ENCODE data around the gene ARHGAP26. TPM values are rescaled to one million over a fixed set of nuclear protein-coding genes. Genes with fewer than 3 reads are reported as not detected.

The ARHGAP26 gene
- total and polyA plus RNA-seq, 2 donors, result 15.1 to 16.2 TPM

DNA sequence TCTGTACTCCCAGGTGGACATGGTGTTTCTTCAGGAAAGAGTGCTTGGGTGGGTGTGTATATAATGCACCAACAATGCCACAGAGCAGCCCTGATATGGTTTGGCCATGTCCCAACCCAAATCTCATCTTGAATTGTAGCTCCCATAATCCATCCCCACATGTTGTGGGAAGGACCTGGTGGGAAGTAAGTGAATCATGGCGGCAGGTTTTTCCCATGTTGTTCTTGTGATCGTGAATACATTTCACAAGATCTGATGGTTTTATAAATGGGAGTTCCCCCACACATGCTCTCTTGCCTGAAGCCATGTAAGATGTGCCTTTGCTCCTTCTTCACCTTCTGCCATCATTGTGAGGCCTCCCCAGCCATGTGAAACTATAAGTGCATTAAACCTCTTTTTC lies 474.8 kb downstream of the ARHGAP26 start:
- peaks cover 1 to 2% of the 10 kb centered on the region in 2 donors for H3K4me1 ChIP-seq (ENCODE audit: control insufficient read depth in 2 of 2, insufficient read depth in 2 of 2, low read length in 2 of 2)
- no peak for DNase-seq (ENCODE audit: low read depth in 6 of 9, low spot score in 9 of 9)
- H3K4me3 ChIP-seq (ENCODE audit: low read length in 2 of 2), result no peak overlapping the region
- no peaks in the 10 kb centered on the region for H3K9me3 ChIP-seq (ENCODE audit: control insufficient read depth in 2 of 2, insufficient read depth in 1 of 2, low read length in 1 of 2)
- no peaks in the 10 kb centered on the region for H3K36me3 ChIP-seq (ENCODE audit: control insufficient read depth in 2 of 2, insufficient read depth in 2 of 2, low read length in 1 of 2)
- no peak overlapping the region for H3K27ac ChIP-seq (ENCODE audit: low read depth in 1 of 2, low read length in 1 of 2)
- no peaks in the 10 kb centered on the region for H3K27me3 ChIP-seq (ENCODE audit: control insufficient read depth in 2 of 2, insufficient read depth in 1 of 2, low read length in 1 of 2)
- 70% methylated on average over 2 of the region's 2 CpGs for WGBS

DNA sequence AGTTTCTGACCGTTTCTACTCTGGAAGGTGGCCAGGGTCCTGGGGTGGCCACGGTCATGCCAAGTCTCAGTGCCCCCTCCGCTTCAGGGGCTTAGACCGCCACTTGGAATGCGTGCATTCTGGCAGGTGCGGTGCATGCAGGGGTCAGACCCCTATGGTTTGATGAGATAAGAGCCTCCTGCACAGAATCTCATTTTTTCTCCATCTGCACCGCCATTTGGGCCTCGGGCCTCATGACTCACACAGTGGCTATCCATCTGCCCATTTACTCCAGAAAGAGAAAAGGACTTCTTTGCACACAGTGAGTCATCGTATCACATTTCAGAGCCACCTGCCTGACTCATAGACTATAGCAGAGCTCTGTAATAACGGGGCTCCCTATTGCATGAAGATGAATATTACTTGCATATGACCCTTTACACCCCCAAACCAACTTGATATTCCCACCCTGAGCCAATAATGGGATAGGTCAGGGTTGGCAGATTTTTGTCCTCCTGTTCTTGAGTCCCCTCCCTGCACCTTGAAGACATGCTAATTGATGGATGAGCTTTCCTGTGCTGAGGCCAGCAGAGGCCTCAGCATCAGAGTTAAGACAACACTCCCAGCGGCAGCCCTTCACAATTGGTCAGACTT lies 475.9 kb downstream of the ARHGAP26 start:
- no peak overlapping the region for H3K4me3 ChIP-seq (ENCODE audit: low read length in 2 of 2)
- no peaks in the 10 kb centered on the region for H3K27me3 ChIP-seq (ENCODE audit: control insufficient read depth in 2 of 2, insufficient read depth in 1 of 2, low read length in 1 of 2)
- H3K4me1 ChIP-seq (ENCODE audit: control insufficient read depth in 2 of 2, insufficient read depth in 2 of 2, low read length in 2 of 2), result peaks cover 2 to 5% of the 10 kb centered on the region in 2 donors
- no peak overlapping the region for H3K27ac ChIP-seq (ENCODE audit: low read depth in 1 of 2, low read length in 1 of 2)
- WGBS, result 97% methylated on average over 11 of the region's 11 CpGs
- no peaks in the 10 kb centered on the region for H3K36me3 ChIP-seq (ENCODE audit: control insufficient read depth in 2 of 2, insufficient read depth in 2 of 2, low read length in 1 of 2)
- no peaks in the 10 kb centered on the region for H3K9me3 ChIP-seq (ENCODE audit: control insufficient read depth in 2 of 2, insufficient read depth in 1 of 2, low read length in 1 of 2)
- no peak for DNase-seq (ENCODE audit: low read depth in 6 of 9, low spot score in 9 of 9)

DNA sequence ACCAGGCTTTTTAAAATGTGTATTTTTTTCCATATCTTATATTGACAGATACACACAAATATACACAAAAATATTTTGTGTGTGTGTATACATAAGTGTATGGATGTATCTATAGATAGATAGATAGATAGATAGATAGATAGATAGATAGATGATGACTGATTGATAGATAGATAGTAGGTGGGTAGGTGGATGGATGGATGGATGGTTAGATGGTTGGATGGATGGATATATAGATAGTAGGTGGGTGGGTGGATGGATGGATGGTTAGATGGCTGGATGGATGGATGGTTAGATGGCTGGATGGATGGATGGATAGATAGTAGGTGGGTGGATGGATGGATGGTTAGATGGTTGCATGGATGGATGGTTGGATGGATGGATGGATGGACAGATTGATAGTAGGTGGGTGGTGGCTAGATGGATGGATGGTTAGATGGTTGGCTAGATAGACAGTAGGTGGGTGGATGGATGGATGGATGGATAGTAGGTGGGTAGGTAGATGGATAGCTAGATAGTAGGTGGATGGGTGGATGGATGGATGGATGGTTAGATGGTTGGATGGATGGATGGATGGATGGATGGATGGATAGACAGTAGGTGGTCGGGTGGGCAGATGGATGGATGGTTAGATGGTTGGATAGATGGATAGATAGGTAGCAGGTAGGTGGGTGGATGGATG lies 477.1 kb downstream of the ARHGAP26 start:
- H3K9me3 ChIP-seq (ENCODE audit: control insufficient read depth in 2 of 2, insufficient read depth in 1 of 2, low read length in 1 of 2), result no peaks in the 10 kb centered on the region
- H3K27ac ChIP-seq (ENCODE audit: low read depth in 1 of 2, low read length in 1 of 2), result no peak overlapping the region
- no peak for DNase-seq (ENCODE audit: low read depth in 6 of 9, low spot score in 9 of 9)
- 100% methylated on average over 1 of the region's 1 CpG for WGBS
- H3K27me3 ChIP-seq (ENCODE audit: control insufficient read depth in 2 of 2, insufficient read depth in 1 of 2, low read length in 1 of 2), result no peaks in the 10 kb centered on the region
- H3K4me1 ChIP-seq (ENCODE audit: control insufficient read depth in 2 of 2, insufficient read depth in 2 of 2, low read length in 2 of 2), result peaks cover 2 to 9% of the 10 kb centered on the region in 2 donors
- no peak overlapping the region for H3K4me3 ChIP-seq (ENCODE audit: low read length in 2 of 2)
- no peaks in the 10 kb centered on the region for H3K36me3 ChIP-seq (ENCODE audit: control insufficient read depth in 2 of 2, insufficient read depth in 2 of 2, low read length in 1 of 2)

DNA sequence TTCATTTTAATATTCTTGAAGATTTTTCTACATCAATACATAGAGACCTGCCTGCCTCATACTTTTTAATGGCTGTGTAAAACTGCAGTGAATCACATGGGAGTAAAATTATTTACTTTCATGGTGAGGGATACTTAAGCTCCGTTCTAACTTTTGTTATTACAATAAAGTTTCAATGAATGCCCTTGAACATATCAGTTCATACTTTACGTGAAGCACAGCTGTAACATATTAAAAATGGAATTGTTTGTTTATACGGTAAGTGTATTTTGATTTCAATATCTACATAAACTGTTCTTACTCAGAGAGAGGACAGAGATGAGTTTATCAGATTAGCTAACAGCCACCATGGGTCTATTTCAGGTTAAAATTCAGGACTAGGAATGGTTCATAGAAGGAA lies 478.2 kb downstream of the ARHGAP26 start:
- DNase-seq (ENCODE audit: low read depth in 6 of 9, low spot score in 9 of 9), result no peak
- Histone ChIP-seq H3K27ac (ENCODE audit: low read depth in 1 of 2, low read length in 1 of 2) (no peak overlapping the region), H3K9me3 (ENCODE audit: control insufficient read depth in 2 of 2, insufficient read depth in 1 of 2, low read length in 1 of 2) (no peaks in the 10 kb centered on the region), H3K4me1 (ENCODE audit: control insufficient read depth in 2 of 2, insufficient read depth in 2 of 2, low read length in 2 of 2) (peaks cover 2 to 9% of the 10 kb centered on the region in 2 donors), H3K27me3 (ENCODE audit: control insufficient read depth in 2 of 2, insufficient read depth in 1 of 2, low read length in 1 of 2) (no peaks in the 10 kb centered on the region), H3K4me3 (ENCODE audit: low read length in 2 of 2) (no peak overlapping the region), H3K36me3 (ENCODE audit: control insufficient read depth in 2 of 2, insufficient read depth in 2 of 2, low read length in 1 of 2) (no peaks in the 10 kb centered on the region)
- over 99% methylated on average over 3 of the region's 3 CpGs for WGBS

DNA sequence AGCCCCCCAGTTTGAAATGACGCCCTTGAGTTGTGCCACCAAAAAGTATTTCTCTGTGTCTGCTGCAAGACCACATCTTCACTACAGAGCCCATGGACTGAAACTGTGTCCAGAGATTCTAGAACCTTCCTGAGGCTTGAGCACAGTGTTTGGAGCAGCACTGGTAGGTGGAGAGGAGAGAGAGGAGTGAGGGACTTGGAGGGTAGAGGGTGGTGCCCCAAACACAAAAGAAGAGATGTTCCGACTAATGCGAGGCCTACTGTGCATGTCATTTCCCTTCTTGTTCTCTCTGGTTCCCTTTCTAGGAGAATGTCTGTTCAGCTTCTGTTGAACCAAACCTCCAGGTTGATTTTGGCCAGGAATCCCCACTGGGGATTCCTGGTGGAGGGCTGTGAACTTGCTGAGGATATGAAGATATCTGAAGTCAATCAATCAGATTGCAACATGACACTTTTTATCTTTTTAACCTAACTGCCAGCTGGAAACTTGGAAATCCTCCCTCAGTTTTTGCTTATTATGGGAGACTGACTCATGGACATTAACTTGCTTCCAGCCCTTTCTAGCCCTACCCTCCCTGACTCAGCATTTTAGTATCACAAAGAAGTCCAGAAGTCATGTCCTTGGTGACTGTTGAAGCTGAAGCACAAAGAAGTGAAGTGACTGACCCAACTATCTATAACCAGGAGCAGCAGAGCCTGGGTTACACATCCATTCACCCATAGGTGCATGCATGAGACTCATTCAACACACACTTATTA lies 478.8 kb downstream of the ARHGAP26 start:
- no peaks in the 10 kb centered on the region for H3K9me3 ChIP-seq (ENCODE audit: control insufficient read depth in 2 of 2, insufficient read depth in 1 of 2, low read length in 1 of 2)
- H3K27ac ChIP-seq (ENCODE audit: low read depth in 1 of 2, low read length in 1 of 2), result no peak overlapping the region
- peaks cover 2 to 9% of the 10 kb centered on the region in 2 donors for H3K4me1 ChIP-seq (ENCODE audit: control insufficient read depth in 2 of 2, insufficient read depth in 2 of 2, low read length in 2 of 2)
- no peaks in the 10 kb centered on the region for H3K36me3 ChIP-seq (ENCODE audit: control insufficient read depth in 2 of 2, insufficient read depth in 2 of 2, low read length in 1 of 2)
- H3K4me3 ChIP-seq (ENCODE audit: low read length in 2 of 2), result no peak overlapping the region
- DNase-seq (ENCODE audit: low read depth in 6 of 9, low spot score in 9 of 9), result no peak
- H3K27me3 ChIP-seq (ENCODE audit: control insufficient read depth in 2 of 2, insufficient read depth in 1 of 2, low read length in 1 of 2), result no peaks in the 10 kb centered on the region
- 98% methylated on average over 3 of the region's 3 CpGs for WGBS

DNA sequence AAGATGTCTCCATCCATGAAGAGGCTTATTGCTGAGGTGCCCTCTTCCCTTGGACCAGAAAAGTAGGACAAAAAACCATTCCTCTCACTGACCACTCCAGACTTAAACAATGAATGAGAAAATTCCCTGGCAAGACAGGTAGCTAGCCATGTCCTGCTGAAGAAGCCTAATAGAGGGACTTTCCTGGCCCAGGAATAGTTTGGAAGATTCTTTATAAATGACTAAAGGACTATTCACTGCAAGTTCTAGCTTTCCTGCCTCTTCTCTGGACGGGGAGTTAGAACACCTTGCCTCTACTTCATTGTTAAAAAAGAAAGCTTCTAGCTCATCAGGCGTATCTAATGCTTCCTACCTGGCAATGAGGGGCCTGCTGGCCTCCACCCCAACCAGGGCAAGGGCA lies 479.7 kb downstream of the ARHGAP26 start:
- peaks cover 2 to 9% of the 10 kb centered on the region in 2 donors for H3K4me1 ChIP-seq (ENCODE audit: control insufficient read depth in 2 of 2, insufficient read depth in 2 of 2, low read length in 2 of 2)
- no peaks in the 10 kb centered on the region for H3K9me3 ChIP-seq (ENCODE audit: control insufficient read depth in 2 of 2, insufficient read depth in 1 of 2, low read length in 1 of 2)
- H3K4me3 ChIP-seq (ENCODE audit: low read length in 2 of 2), result no peak overlapping the region
- no peak for DNase-seq (ENCODE audit: low read depth in 6 of 9, low spot score in 9 of 9)
- no peak overlapping the region for H3K27ac ChIP-seq (ENCODE audit: low read depth in 1 of 2, low read length in 1 of 2)
- 98% methylated on average over 2 of the region's 2 CpGs for WGBS
- no peaks in the 10 kb centered on the region for H3K36me3 ChIP-seq (ENCODE audit: control insufficient read depth in 2 of 2, insufficient read depth in 2 of 2, low read length in 1 of 2)
- H3K27me3 ChIP-seq (ENCODE audit: control insufficient read depth in 2 of 2, insufficient read depth in 1 of 2, low read length in 1 of 2), result no peaks in the 10 kb centered on the region

DNA sequence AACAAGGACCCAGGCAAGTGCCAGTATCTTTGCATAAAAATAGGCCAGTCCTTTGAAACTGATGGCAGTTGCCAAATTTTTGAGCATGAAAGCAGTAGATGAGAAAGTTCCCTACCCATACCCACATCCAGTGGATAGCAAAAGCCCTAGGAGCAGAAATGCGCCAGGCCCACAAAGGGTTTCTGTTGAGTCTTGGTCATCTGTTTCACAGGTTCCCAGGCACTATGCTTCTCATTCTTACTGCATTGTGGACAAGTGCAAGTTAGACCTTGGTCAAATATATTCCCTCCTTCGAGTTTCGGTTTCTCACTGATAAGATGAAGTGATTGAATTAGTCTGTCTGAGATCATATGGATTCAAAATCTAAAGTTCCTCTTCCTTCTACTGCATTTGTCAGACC lies 481.0 kb downstream of the ARHGAP26 start:
- no peaks in the 10 kb centered on the region for H3K9me3 ChIP-seq (ENCODE audit: control insufficient read depth in 2 of 2, insufficient read depth in 1 of 2, low read length in 1 of 2)
- no peaks in the 10 kb centered on the region for H3K27me3 ChIP-seq (ENCODE audit: control insufficient read depth in 2 of 2, insufficient read depth in 1 of 2, low read length in 1 of 2)
- H3K36me3 ChIP-seq (ENCODE audit: control insufficient read depth in 2 of 2, insufficient read depth in 2 of 2, low read length in 1 of 2), result no peaks in the 10 kb centered on the region
- no peak for DNase-seq (ENCODE audit: low read depth in 6 of 9, low spot score in 9 of 9)
- peaks cover 2 to 9% of the 10 kb centered on the region in 2 donors for H3K4me1 ChIP-seq (ENCODE audit: control insufficient read depth in 2 of 2, insufficient read depth in 2 of 2, low read length in 2 of 2)
- H3K27ac ChIP-seq (ENCODE audit: low read depth in 1 of 2, low read length in 1 of 2), result no peak overlapping the region
- 99% methylated on average over 3 of the region's 3 CpGs for WGBS
- H3K4me3 ChIP-seq (ENCODE audit: low read length in 2 of 2), result no peak overlapping the region

DNA sequence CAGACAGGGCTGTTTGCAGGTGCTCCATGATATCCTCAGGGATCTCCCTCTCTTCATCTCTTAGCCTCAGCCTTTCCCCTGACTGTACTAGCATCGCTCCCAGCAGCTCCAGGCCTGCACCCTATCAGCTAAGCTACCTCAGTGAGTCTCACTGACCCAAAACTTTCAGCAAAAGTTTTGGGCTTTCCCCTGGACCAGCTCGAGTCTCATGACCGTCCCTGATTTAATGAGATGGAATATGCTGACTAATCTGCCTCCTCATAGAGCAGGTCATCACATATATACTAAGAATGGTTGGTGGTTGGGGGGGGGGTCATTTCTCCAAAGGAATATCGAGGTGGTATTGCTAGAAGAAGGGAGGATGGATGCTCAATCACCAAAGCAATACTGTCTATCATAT lies 481.8 kb downstream of the ARHGAP26 start:
- H3K27ac ChIP-seq (ENCODE audit: low read depth in 1 of 2, low read length in 1 of 2), result no peak overlapping the region
- H3K27me3 ChIP-seq (ENCODE audit: control insufficient read depth in 2 of 2, insufficient read depth in 1 of 2, low read length in 1 of 2), result no peaks in the 10 kb centered on the region
- peaks cover 2 to 9% of the 10 kb centered on the region in 2 donors for H3K4me1 ChIP-seq (ENCODE audit: control insufficient read depth in 2 of 2, insufficient read depth in 2 of 2, low read length in 2 of 2)
- no peaks in the 10 kb centered on the region for H3K9me3 ChIP-seq (ENCODE audit: control insufficient read depth in 2 of 2, insufficient read depth in 1 of 2, low read length in 1 of 2)
- 97% methylated on average over 4 of the region's 4 CpGs for WGBS
- H3K4me3 ChIP-seq (ENCODE audit: low read length in 2 of 2), result no peak overlapping the region
- no peak for DNase-seq (ENCODE audit: low read depth in 6 of 9, low spot score in 9 of 9)
- no peaks in the 10 kb centered on the region for H3K36me3 ChIP-seq (ENCODE audit: control insufficient read depth in 2 of 2, insufficient read depth in 2 of 2, low read length in 1 of 2)

DNA sequence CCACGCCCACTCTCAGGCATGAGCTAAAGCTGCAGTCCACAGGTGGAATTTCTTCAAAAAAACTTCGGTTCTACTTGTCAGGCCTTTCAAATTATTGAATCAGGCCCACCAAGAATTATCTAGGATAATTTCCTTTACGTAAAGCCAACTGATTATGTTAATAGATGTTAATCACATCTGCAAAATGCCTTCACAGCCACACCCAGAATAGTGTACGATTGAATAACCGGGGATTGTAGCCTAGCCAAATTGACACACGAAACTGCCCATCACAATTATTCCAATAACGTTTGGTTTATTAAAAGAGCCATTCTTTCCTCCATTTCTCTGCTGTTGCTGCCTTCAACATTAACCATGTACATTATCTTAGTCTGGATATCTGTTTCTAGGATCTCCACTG lies 484.6 kb downstream of the ARHGAP26 start:
- Histone ChIP-seq H3K27me3 (ENCODE audit: control insufficient read depth in 2 of 2, insufficient read depth in 1 of 2, low read length in 1 of 2) (no peaks in the 10 kb centered on the region), H3K4me1 (ENCODE audit: control insufficient read depth in 2 of 2, insufficient read depth in 2 of 2, low read length in 2 of 2) (peaks cover 2 to 9% of the 10 kb centered on the region in 2 donors), H3K36me3 (ENCODE audit: control insufficient read depth in 2 of 2, insufficient read depth in 2 of 2, low read length in 1 of 2) (no peaks in the 10 kb centered on the region), H3K27ac (ENCODE audit: low read depth in 1 of 2, low read length in 1 of 2) (no peak overlapping the region), H3K4me3 (ENCODE audit: low read length in 2 of 2) (no peak overlapping the region), H3K9me3 (ENCODE audit: control insufficient read depth in 2 of 2, insufficient read depth in 1 of 2, low read length in 1 of 2) (no peaks in the 10 kb centered on the region)
- DNase-seq (ENCODE audit: low read depth in 6 of 9, low spot score in 9 of 9), result no peak
- 96% methylated on average over 7 of the region's 7 CpGs for WGBS
